Loucy (cell line): ENCODE data around the gene HMX3.

Experiments
- H2AFZ ChIP-seq: fragments of 200-600 bp; sonication (generic); 2 replicates; pipeline ENCODE4 v1.6.0; 2016; ENCODE audit warnings: antibody characterized with exemption, mild to moderate bottlenecking, low read length, moderate library complexity
- H3F3A ChIP-seq: fragments of 200-600 bp; 2 replicates; pipeline ENCODE4 v1.6.0; 2016; ENCODE audit warnings: antibody characterized with exemption, low read depth, mild to moderate bottlenecking
- H3K27me3 ChIP-seq: fragments of 200-600 bp; sonication (generic); 2 replicates; pipeline ENCODE4 v1.6.1; 2014; ENCODE audit warnings: low read length, mild to moderate bottlenecking; ENCODE audit not compliant: insufficient read depth, poor library complexity, severe bottlenecking
- H3K36me3 ChIP-seq: fragments of 200-600 bp; sonication (generic); 2 replicates; pipeline ENCODE4 v1.6.1; 2016; ENCODE audit warnings: low read length; ENCODE audit not compliant: insufficient read depth
- H3K4me1 ChIP-seq: fragments of 200-600 bp; sonication (generic); 2 replicates; pipeline ENCODE4 v1.5.1; 2014; ENCODE audit warnings: low read length, mild to moderate bottlenecking; ENCODE audit not compliant: insufficient read depth, poor library complexity, severe bottlenecking
- H3K4me2 ChIP-seq: fragments of 200-600 bp; sonication (generic); 2 replicates; pipeline ENCODE4 v1.6.0; 2014; ENCODE audit warnings: antibody characterized with exemption, low read length, low read depth, mild to moderate bottlenecking; ENCODE audit not compliant: poor library complexity, severe bottlenecking
- H3K4me3 ChIP-seq: fragments of 200-600 bp; sonication (generic); 2 replicates; pipeline ENCODE4 v1.5.1; 2014; ENCODE audit warnings: low read length, mild to moderate bottlenecking, mixed read lengths; ENCODE audit not compliant: poor library complexity, severe bottlenecking
- H3K79me2 ChIP-seq: fragments of 200-600 bp; sonication (generic); 2 replicates; pipeline ENCODE4 v1.6.1; 2014; ENCODE audit warnings: low read length; ENCODE audit not compliant: insufficient read depth
- H3K9ac ChIP-seq: fragments of 200-600 bp; sonication (generic); 2 replicates; pipeline ENCODE4 v1.6.0; 2014; ENCODE audit warnings: mild to moderate bottlenecking, low read depth, low read length, moderate library complexity; ENCODE audit not compliant: poor library complexity, severe bottlenecking
- H3K9me2 ChIP-seq: fragments of 200-600 bp; sonication (generic); replicated peaks from 2 replicates; pipeline ENCODE4 v1.6.1; 2016; ENCODE audit warnings: low read depth, low read length, mixed read lengths
- H3K9me3 ChIP-seq: fragments of 200-600 bp; sonication (generic); 2 replicates; pipeline ENCODE4 v1.6.1; 2014; ENCODE audit warnings: mild to moderate bottlenecking, antibody characterized with exemption, low read length, low read depth; ENCODE audit not compliant: insufficient read depth
- H4K20me1 ChIP-seq: fragments of 200-600 bp; sonication (generic); 2 replicates; pipeline ENCODE4 v1.6.0; 2014; ENCODE audit warnings: antibody characterized with exemption, low read length, mild to moderate bottlenecking; ENCODE audit not compliant: insufficient read depth, poor library complexity, severe bottlenecking
- CTCF ChIP-seq: fragments of 200-600 bp; sonication (generic); conservative IDR thresholded peaks from 2 replicates; pipeline ENCODE4 v1.5.1; 2014; ENCODE audit warnings: mild to moderate bottlenecking, antibody characterized with exemption, low read length
- EZH2phosphoT487 ChIP-seq: fragments of 200-600 bp; IDR thresholded peaks from 2 replicates; pipeline ENCODE4 v1.6.1; 2018; ENCODE audit warnings: antibody characterized with exemption, mild to moderate bottlenecking, moderate library complexity, borderline replicate concordance

The HMX3 gene

GRCh38 chr10:123096452-123096851 is 39.3 kb upstream of the HMX3 start:
- no peaks in the 10 kb centered on the region for H3K36me3 ChIP-seq
- H2AFZ ChIP-seq: no peak overlapping the region
- TF ChIP-seq CTCF (no peak), EZH2phosphoT487 (no peak)
- no peaks in the 10 kb centered on the region; the same call in 1 of the 2 replicates for H3K9me3 ChIP-seq
- no peaks in the 10 kb centered on the region for H3K9me2 ChIP-seq
- no peaks in the 10 kb centered on the region for H3K27me3 ChIP-seq
- H3K4me1 ChIP-seq: no peaks in the 10 kb centered on the region
- no peak overlapping the region for H3K4me2 ChIP-seq
- no peaks in the 10 kb centered on the region for H3F3A ChIP-seq
- H3K4me3 ChIP-seq: no peak overlapping the region
- H3K9ac ChIP-seq: no peak overlapping the region
- no peaks in the 10 kb centered on the region for H4K20me1 ChIP-seq
- H3K79me2 ChIP-seq: no peaks in the 10 kb centered on the region

GRCh38 chr10:123097039-123097438 is 38.7 kb upstream of the HMX3 start:
- Histone ChIP-seq H3K27me3 (no peaks in the 10 kb centered on the region), H3K36me3 (no peaks in the 10 kb centered on the region), H4K20me1 (no peaks in the 10 kb centered on the region), H3K4me3 (no peak overlapping the region), H3K79me2 (no peaks in the 10 kb centered on the region), H3F3A (no peaks in the 10 kb centered on the region), H3K4me2 (no peak overlapping the region), H2AFZ (no peak overlapping the region), H3K9me3 (no peaks in the 10 kb centered on the region; the same call in 1 of the 2 replicates), H3K9me2 (no peaks in the 10 kb centered on the region), H3K9ac (no peak overlapping the region), H3K4me1 (no peaks in the 10 kb centered on the region)
- TF ChIP-seq CTCF (no peak), EZH2phosphoT487 (no peak)

GRCh38 chr10:123100030-123100762 is 35.6 kb upstream of the HMX3 start:
- no peak overlapping the region for H2AFZ ChIP-seq
- no peaks in the 10 kb centered on the region for H3F3A ChIP-seq
- H3K4me1 ChIP-seq: no peaks in the 10 kb centered on the region
- H3K36me3 ChIP-seq: no peaks in the 10 kb centered on the region
- H3K4me2 ChIP-seq: no peak overlapping the region
- no peaks in the 10 kb centered on the region for H3K27me3 ChIP-seq
- H3K9me3 ChIP-seq: no peaks in the 10 kb centered on the region; the same call in 1 of the 2 replicates
- no peaks in the 10 kb centered on the region for H3K79me2 ChIP-seq
- H4K20me1 ChIP-seq: no peaks in the 10 kb centered on the region
- no peaks in the 10 kb centered on the region for H3K9me2 ChIP-seq
- TF ChIP-seq CTCF: no peak
- TF ChIP-seq EZH2phosphoT487: no peak
- H3K4me3 ChIP-seq: no peak overlapping the region
- no peak overlapping the region for H3K9ac ChIP-seq
